SKM-1 treated with dmso at 0.1 percent for 144 hours (cell line): ENCODE results near the gene MRPL17.
A peak's percentile ranks its signal among the peaks of the same experiment; 100 is the strongest.
"Not testable (repeated sequence)": the region's sequence is repeated elsewhere in the genome, so short reads cannot be mapped to it uniquely, and the experiment has no call there.

ENCODE experiments used
- DNase-seq: peaks from one replicate; lab custom pipeline; 2025; ENCODE audit not compliant: unreplicated experiment; lab: John Stamatoyannopoulos, UW

Gene MRPL17

GRCh38 chr11:6684068-6684467 lies 928 bp upstream of the MRPL17 start:
- DNase-seq = not testable (repeated sequence)

GRCh38 chr11:6682591-6682935 lies 577 bp downstream of the MRPL17 start:
- DNase-seq = no peak

- no peak for DNase-seq
Observed at GRCh38 chr11:6681949-6682348, 1.2 kb downstream of the MRPL17 start.

- DNase-seq = no peak
Observed at GRCh38 chr11:6681505-6681904, 1.6 kb downstream of the MRPL17 start.

GRCh38 chr11:6677018-6677417 lies 6.1 kb downstream of the MRPL17 start:
- DNase-seq = no peak

GRCh38 chr11:6674862-6675261 lies 8.3 kb downstream of the MRPL17 start:
- peak; percentile 4 for DNase-seq

- DNase-seq = no peak
Observed at GRCh38 chr11:6674219-6674597, 8.9 kb downstream of the MRPL17 start.

GRCh38 chr11:6673523-6674218 lies 9.5 kb downstream of the MRPL17 start:
- no peak for DNase-seq

- DNase-seq = no peak
Observed at GRCh38 chr11:6671991-6672390, 11.1 kb downstream of the MRPL17 start.

GRCh38 chr11:6670202-6670830 lies 12.8 kb downstream of the MRPL17 start:
- DNase-seq = no peak

- peak; percentile 49 for DNase-seq
Observed at GRCh38 chr11:6667733-6668374, 15.3 kb downstream of the MRPL17 start.

- no peak for DNase-seq
Observed at GRCh38 chr11:6666302-6667183, 16.6 kb downstream of the MRPL17 start.

- DNase-seq = no peak
Observed at GRCh38 chr11:6664551-6664950, 18.6 kb downstream of the MRPL17 start.

GRCh38 chr11:6663794-6664469 lies 19.2 kb downstream of the MRPL17 start:
- DNase-seq = no peak

- DNase-seq = no peak
Observed at GRCh38 chr11:6660712-6661111, 22.4 kb downstream of the MRPL17 start.

- no peak for DNase-seq
Observed at GRCh38 chr11:6658647-6659046, 24.5 kb downstream of the MRPL17 start.

- DNase-seq = no peak
Observed at GRCh38 chr11:6657346-6657745, 25.8 kb downstream of the MRPL17 start.

GRCh38 chr11:6656936-6657335 lies 26.2 kb downstream of the MRPL17 start:
- no peak for DNase-seq

GRCh38 chr11:6656584-6656915 lies 26.6 kb downstream of the MRPL17 start:
- no peak for DNase-seq

GRCh38 chr11:6655790-6656583 lies 27.2 kb downstream of the MRPL17 start, which contains the start of gene DCHS1:
DCHS1 (minus strand) TSS chr11:6655809; CDS start chr11:6641613, 14,196 bp downstream.
- no peak for DNase-seq
